Nephron progenitor cell (in vitro differentiated cells): Measurements from ENCODE around the gene SELENOV.

Experiments
- DNase-seq: peaks from one replicate; pipeline ENCODE4 v3.0.0; 2021
- H3K27ac Mint-ChIP-seq: 2 replicates; pipeline ENCODE4 v1.8.0; 2021; ENCODE audit warnings: mild to moderate bottlenecking, moderate library complexity, mixed read lengths
- H3K27me3 Mint-ChIP-seq: 2 replicates; pipeline ENCODE4 v1.8.0; 2021; ENCODE audit warnings: mild to moderate bottlenecking, low read depth, mixed read lengths; ENCODE audit not compliant: poor library complexity
- H3K36me3 Mint-ChIP-seq: 2 replicates; pipeline ENCODE4 v1.8.0; 2021; ENCODE audit warnings: low read depth, mixed read lengths
- H3K4me1 Mint-ChIP-seq: 2 replicates; pipeline ENCODE4 v1.8.0; 2021; ENCODE audit warnings: mixed read lengths
- H3K4me3 Mint-ChIP-seq: 2 replicates; pipeline ENCODE4 v1.8.0; 2021; ENCODE audit warnings: mild to moderate bottlenecking, moderate library complexity, mixed read lengths
- H3K9me3 Mint-ChIP-seq: 2 replicates; pipeline ENCODE4 v1.8.0; 2021; ENCODE audit warnings: mild to moderate bottlenecking, moderate library complexity, mixed read lengths
- TF ChIP-seq, protein P1 (sequence below): fragments of 200-600 bp; sonication (generic); IDR thresholded peaks from 2 replicates; pipeline ENCODE4 v1.5.0; 2021; ENCODE audit warnings: antibody characterized with exemption

Gene SELENOV

DNA sequence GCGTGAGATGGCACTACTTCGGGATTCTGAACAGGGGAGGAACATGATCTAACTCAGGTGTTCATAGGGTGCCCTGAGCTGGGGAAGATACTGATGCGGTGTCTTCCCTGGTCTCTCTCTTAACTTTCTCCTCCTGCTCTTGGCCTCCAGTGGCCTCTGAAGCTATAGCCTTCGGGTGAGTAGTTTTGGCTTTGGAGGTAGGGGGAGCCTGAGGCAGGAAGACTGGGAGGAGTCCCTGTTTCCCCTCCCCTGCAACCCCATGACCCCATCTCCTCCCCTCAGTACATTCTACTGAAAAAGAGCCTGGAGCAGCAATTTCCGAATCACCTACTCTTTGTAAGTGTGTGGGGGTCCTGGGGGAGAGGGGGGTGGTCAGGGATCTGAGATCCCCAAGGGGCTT is 3.5 kb downstream of the SELENOV start:
- TF ChIP-seq, protein P1, sequence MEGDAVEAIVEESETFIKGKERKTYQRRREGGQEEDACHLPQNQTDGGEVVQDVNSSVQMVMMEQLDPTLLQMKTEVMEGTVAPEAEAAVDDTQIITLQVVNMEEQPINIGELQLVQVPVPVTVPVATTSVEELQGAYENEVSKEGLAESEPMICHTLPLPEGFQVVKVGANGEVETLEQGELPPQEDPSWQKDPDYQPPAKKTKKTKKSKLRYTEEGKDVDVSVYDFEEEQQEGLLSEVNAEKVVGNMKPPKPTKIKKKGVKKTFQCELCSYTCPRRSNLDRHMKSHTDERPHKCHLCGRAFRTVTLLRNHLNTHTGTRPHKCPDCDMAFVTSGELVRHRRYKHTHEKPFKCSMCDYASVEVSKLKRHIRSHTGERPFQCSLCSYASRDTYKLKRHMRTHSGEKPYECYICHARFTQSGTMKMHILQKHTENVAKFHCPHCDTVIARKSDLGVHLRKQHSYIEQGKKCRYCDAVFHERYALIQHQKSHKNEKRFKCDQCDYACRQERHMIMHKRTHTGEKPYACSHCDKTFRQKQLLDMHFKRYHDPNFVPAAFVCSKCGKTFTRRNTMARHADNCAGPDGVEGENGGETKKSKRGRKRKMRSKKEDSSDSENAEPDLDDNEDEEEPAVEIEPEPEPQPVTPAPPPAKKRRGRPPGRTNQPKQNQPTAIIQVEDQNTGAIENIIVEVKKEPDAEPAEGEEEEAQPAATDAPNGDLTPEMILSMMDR = no peak

DNA sequence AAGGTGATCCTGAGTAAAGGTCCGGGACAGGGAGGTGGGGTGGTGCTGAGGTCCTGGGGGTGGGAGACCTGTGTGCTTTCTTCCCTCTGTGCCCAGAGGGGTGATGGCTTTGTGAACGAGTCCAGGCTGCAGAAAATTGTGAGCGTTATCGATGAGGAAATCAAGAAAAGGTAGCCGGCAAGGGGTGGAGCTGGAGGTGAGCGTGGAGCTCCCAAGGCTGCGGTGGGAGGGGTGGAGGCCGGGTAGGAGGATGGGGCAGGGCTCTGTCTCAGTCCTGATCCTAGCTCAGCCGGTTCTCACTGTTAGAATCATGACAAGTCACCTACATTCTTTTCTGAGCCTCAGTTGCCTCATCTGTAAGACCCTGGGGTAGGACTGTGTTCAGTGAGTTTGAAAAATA is 4.0 kb downstream of the SELENOV start:
- Mint-ChIP-seq H3K27me3 (peaks cover 27% of the 10 kb centered on the region), H3K36me3 (peaks cover 12% of the 10 kb centered on the region), H3K27ac (peak overlapping the region; percentile 99), H3K4me3 (peak overlapping the region; percentile 77), H3K4me1 (peaks cover 57% of the 10 kb centered on the region), H3K9me3 (no peaks in the 10 kb centered on the region)
- no peak for DNase-seq
- TF ChIP-seq, protein P1 = no peak

More for the DNA sequence above, 3.5 kb downstream of the SELENOV start:
- H3K4me3 Mint-ChIP-seq = peak overlapping the region; percentile 77
- peaks cover 57% of the 10 kb centered on the region for H3K4me1 Mint-ChIP-seq
- DNase-seq = no peak
- peaks cover 27% of the 10 kb centered on the region for H3K27me3 Mint-ChIP-seq
- H3K9me3 Mint-ChIP-seq = no peaks in the 10 kb centered on the region
- H3K36me3 Mint-ChIP-seq = peaks cover 12% of the 10 kb centered on the region
- H3K27ac Mint-ChIP-seq = peak overlapping the region; percentile 99

DNA sequence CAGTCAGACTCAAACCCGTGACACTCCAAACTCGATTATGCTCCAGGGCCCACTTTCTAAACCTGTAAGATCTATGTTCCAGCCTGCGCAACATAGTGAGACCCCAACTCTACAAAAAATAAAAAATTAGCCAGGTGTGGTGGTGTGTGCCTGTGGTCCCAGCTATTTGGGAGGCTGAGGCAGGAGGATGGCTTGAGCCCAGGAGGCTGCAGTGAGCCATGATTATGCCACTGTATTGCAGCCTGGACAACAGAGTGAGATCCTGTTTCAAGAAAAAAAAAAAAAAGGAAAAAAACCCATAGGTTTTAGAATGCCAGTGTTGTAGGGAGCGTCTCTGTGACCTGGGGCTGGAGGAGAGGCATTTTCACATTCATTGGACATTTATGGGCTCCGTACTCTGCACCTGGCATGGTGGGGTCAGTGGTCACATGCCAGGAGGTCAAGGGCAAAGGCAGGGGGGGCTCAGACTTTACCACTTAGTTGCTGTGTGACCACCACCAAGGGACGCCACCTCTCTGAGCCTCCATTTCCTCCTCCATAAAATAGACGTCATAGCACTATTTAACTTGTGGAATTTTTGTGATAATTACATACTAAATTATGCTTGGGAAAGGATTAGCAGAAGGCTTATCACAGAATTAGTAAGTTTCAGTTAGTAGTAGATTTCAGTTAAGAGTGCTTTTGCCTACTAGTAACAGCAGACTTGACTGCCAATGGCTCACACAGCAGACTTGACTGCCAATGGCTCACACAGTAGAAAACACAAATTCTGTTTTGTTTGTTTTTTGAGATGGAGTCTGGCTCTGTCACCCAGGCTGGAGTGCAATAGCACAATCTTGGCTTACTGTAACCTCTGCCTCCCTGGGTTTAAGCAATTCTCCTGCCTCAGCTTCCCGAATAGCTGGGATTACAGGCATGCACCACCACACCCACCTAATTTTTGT is 5.9 kb downstream of the SELENOV start:
- TF ChIP-seq, protein P1 = no peak
- peaks cover 52% of the 10 kb centered on the region for H3K4me1 Mint-ChIP-seq
- no peak for DNase-seq
- H3K9me3 Mint-ChIP-seq = peaks cover 4% of the 10 kb centered on the region
- no peak overlapping the region for H3K4me3 Mint-ChIP-seq
- H3K27ac Mint-ChIP-seq = peak overlapping the region; percentile 19
- H3K27me3 Mint-ChIP-seq = peaks cover 17% of the 10 kb centered on the region
- H3K36me3 Mint-ChIP-seq = peaks cover 27% of the 10 kb centered on the region

DNA sequence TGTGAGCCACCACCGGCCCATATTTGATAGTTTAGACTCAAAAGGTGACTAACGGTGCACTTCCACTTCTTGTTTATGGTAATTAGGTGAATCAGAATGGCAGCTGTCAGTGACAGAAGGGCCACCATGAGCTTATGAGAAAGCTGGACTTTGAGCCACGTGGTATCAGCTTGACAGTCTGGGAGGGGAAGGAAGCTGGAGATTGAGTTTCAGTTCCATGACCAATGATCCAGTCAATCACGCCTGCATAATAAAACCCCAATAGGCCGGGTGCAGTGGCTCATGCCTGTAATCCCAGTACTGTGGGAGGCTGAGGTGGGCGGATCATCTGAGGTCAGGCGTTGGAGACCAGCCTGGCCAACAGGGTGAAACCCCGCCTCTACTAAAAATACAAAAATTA is 9.6 kb downstream of the SELENOV start:
- H3K4me3 Mint-ChIP-seq = no peak overlapping the region
- H3K36me3 Mint-ChIP-seq = peaks cover 45% of the 10 kb centered on the region
- no peaks in the 10 kb centered on the region for H3K27me3 Mint-ChIP-seq
- no peak for DNase-seq
- peaks cover 4% of the 10 kb centered on the region for H3K9me3 Mint-ChIP-seq
- TF ChIP-seq, protein P1 = no peak
- H3K27ac Mint-ChIP-seq = no peak overlapping the region
- peaks cover 23% of the 10 kb centered on the region for H3K4me1 Mint-ChIP-seq

DNA sequence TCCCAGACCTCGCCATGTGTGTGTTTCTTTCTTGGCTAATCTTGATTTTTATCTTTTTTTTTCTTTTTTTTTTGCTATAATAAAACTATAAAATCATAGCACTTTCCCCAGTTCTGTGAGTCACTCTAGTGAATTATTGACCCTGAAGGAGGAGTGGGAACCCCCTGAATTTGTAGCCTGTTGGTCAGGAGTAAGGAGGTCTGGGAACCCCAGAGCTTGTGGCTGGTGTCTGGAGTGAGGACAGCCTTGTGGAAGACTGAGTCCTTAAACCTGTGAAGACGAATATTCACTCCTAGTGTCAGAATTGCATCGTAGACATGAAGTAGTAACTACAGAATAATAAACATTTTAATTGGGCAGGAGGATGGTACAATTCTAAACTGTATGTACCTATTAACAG is 10.3 kb downstream of the SELENOV start:
- no peak for DNase-seq
- no peaks in the 10 kb centered on the region for H3K27me3 Mint-ChIP-seq
- peaks cover 45% of the 10 kb centered on the region for H3K36me3 Mint-ChIP-seq
- peaks cover 4% of the 10 kb centered on the region for H3K9me3 Mint-ChIP-seq
- peak overlapping the region; percentile 24 for H3K27ac Mint-ChIP-seq
- no peak overlapping the region for H3K4me3 Mint-ChIP-seq
- TF ChIP-seq, protein P1 = no peak
- peaks cover 16% of the 10 kb centered on the region for H3K4me1 Mint-ChIP-seq

DNA sequence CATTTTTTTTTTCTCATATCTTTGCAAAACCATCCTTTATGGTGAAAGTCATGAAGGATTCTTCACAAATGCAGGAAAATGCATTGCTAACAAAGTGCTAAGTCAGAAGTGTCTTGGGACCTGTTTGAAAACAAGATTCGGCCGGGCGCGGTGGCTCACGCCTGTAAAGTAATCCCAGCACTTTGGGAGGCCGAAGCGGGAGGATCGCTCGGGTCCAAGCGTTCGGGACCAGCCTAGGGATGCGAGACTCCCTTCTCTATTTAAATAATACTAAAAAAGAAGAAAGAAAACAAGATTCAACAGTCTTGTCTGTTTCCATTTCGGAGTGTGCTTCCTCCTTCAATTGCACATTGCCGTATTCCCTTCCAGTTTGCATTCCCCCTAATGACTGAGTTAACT is 16.9 kb downstream of the SELENOV start:
- TF ChIP-seq, protein P1 = no peak
- Mint-ChIP-seq H3K27ac (no peak overlapping the region), H3K4me3 (peak overlapping the region; percentile 96), H3K4me1 (peaks cover 27% of the 10 kb centered on the region), H3K27me3 (no peaks in the 10 kb centered on the region), H3K36me3 (peaks cover 17% of the 10 kb centered on the region), H3K9me3 (no peaks in the 10 kb centered on the region)
- DNase-seq = no peak
